Measurements from ENCODE around the gene HMCN2.

HMCN2 gene

DNA sequence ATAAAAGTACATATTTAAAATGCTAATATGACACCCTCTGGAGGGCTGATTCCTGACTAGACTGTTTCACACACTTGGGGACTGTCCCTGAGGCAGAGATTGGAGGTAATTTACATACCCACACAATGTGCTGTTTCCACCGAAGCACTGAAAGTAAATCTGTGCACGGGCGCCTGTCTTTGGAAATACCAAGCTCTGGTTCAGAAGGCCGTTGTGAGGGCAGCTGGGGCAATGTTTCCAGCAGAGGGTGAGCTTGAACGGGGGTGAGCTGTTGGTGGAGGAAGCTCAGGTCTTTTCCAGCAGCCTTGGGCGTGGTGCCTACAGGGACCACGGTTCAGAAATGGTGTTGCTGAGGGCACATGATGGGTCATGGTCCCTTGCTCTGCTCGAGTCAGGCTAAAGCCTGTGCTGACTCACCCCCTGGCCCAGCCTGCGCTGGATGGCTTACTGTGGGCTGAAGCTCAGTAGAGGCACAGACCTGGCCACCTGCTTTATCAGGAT lies 25.8 kb upstream of the HMCN2 start:
- no peak for TF ChIP-seq CTCF (IDR thresholded peaks at IDR 0.05; ENCODE audit: insufficient read depth, low read depth, low read length, missing control alignments)
- no peak overlapping the region for H3K4me3 ChIP-seq (ENCODE audit: low read length)
- DNase-seq (ENCODE audit: low read depth): peak; percentile 31

GRCh38 chr9:130240410-130241197 lies 25.0 kb upstream of the HMCN2 start:
- DNase-seq (ENCODE audit: low read depth): peak; percentile 71
- TF ChIP-seq CTCF (IDR thresholded peaks at IDR 0.05; ENCODE audit: insufficient read depth, low read depth, low read length, missing control alignments): no peak
- H3K4me3 ChIP-seq (ENCODE audit: low read length): no peak overlapping the region

DNA sequence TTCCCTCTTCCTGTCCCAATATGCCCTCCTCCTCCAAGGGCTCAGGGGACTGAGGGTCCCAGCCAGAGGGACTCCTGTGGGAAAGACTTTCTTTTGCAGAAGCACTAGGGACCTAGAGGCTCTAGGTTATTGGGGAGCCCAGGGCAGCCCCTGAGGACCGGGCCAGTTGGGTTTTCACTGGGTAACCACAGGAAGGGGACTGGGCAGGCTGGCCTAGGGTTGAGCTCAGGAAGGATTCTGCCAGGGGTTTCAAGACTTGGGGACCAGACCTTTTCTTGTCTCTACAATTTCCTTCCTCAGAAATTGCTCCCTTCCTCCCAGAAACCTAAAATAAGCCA lies 24.4 kb upstream of the HMCN2 start:
- TF ChIP-seq CTCF (IDR thresholded peaks at IDR 0.05; ENCODE audit: insufficient read depth, low read depth, low read length, missing control alignments): no peak
- no peak overlapping the region for H3K4me3 ChIP-seq (ENCODE audit: low read length)
- no peak for DNase-seq (ENCODE audit: low read depth)

- no peak overlapping the region for H3K4me3 ChIP-seq (ENCODE audit: low read length)
- DNase-seq (ENCODE audit: low read depth): no peak
- TF ChIP-seq CTCF (IDR thresholded peaks at IDR 0.05; ENCODE audit: insufficient read depth, low read depth, low read length, missing control alignments): no peak
These were observed 23.1 kb upstream of the HMCN2 start for GRCh38 chr9:130242270-130243014.

- peak; percentile 44 for DNase-seq (ENCODE audit: low read depth)
- no peak overlapping the region for H3K4me3 ChIP-seq (ENCODE audit: low read length)
These were observed 22.3 kb upstream of the HMCN2 start for GRCh38 chr9:130243015-130243881.

GRCh38 chr9:130243882-130244170 lies 21.7 kb upstream of the HMCN2 start:
- no peak overlapping the region for H3K4me3 ChIP-seq (ENCODE audit: low read length)
- DNase-seq (ENCODE audit: low read depth): no peak
- TF ChIP-seq CTCF (IDR thresholded peaks at IDR 0.05; ENCODE audit: insufficient read depth, low read depth, low read length, missing control alignments): no peak

More at GRCh38 chr9:130243015-130243881, 22.3 kb upstream of the HMCN2 start:
- peak; percentile 82 for TF ChIP-seq CTCF (IDR thresholded peaks at IDR 0.05; ENCODE audit: insufficient read depth, low read depth, low read length, missing control alignments)

All from epithelial cell of esophagus (primary cell).